H9 (cell line): ENCODE measurements around the gene UBE2Z. TPM values are rescaled to one million over a fixed set of nuclear protein-coding genes. Genes with fewer than 3 reads are reported as not detected.

Experiments
- DNase-seq: peaks from one replicate; pipeline ENCODE4 v3.0.0-alpha.2; 2017
- H2AFZ ChIP-seq: one replicate; pipeline ENCODE4 v1.6.1; 2013; ENCODE audit warnings: mild to moderate bottlenecking, low read length, control low read depth, moderate library complexity
- H2AK5ac ChIP-seq: 2 replicates; pipeline ENCODE4 v1.6.1; 2013; ENCODE audit warnings: low read length, control low read depth, mixed read lengths; ENCODE audit not compliant: insufficient read length
- H2BK120ac ChIP-seq: one replicate; pipeline ENCODE4 v1.6.1; 2013; ENCODE audit warnings: low read depth, mild to moderate bottlenecking, low read length, control low read depth, inconsistent platforms; ENCODE audit not compliant: poor library complexity, severe bottlenecking
- H2BK12ac ChIP-seq: 2 replicates; pipeline ENCODE4 v1.6.1; 2013; ENCODE audit warnings: low read length, control low read depth, mixed read lengths, low read depth; ENCODE audit not compliant: insufficient read length
- H2BK15ac ChIP-seq: 2 replicates; pipeline ENCODE4 v1.6.1; 2013; ENCODE audit warnings: low read depth, low read length, control low read depth
- H2BK20ac ChIP-seq: one replicate; pipeline ENCODE4 v1.6.1; 2013; ENCODE audit warnings: low read depth, mild to moderate bottlenecking, low read length, control low read depth, inconsistent platforms; ENCODE audit not compliant: poor library complexity, severe bottlenecking
- H2BK5ac ChIP-seq: 2 replicates; pipeline ENCODE4 v1.6.1; 2013; ENCODE audit warnings: low read length, control low read depth, mixed read lengths; ENCODE audit not compliant: insufficient read length
- H3K14ac ChIP-seq: 2 replicates; pipeline ENCODE4 v1.6.1; 2013; ENCODE audit warnings: low read length, control low read depth; ENCODE audit not compliant: insufficient read depth
- H3K18ac ChIP-seq: 2 replicates; pipeline ENCODE4 v1.6.1; 2013; ENCODE audit warnings: low read depth, mild to moderate bottlenecking, mixed read lengths, low read length, control low read depth; ENCODE audit not compliant: insufficient read length
- H3K23ac ChIP-seq: 2 replicates; pipeline ENCODE4 v1.6.1; 2013; ENCODE audit warnings: low read length, control low read depth, mixed read lengths, low read depth; ENCODE audit not compliant: insufficient read length
- H3K23me2 ChIP-seq: 2 replicates; pipeline ENCODE4 v1.6.1; 2013; ENCODE audit warnings: low read depth, mild to moderate bottlenecking, mixed read lengths, low read length, control low read depth; ENCODE audit not compliant: insufficient read length, poor library complexity, severe bottlenecking
- H3K27ac ChIP-seq: 2 replicates; pipeline ENCODE4 v1.5.1; 2013; ENCODE audit warnings: low read length, control low read depth, mixed read lengths, low read depth; ENCODE audit not compliant: insufficient read length
- H3K27me3 ChIP-seq: 2 replicates; pipeline ENCODE4 v1.6.1; 2013; ENCODE audit warnings: low read length, control low read depth, inconsistent platforms; ENCODE audit not compliant: insufficient read depth
- H3K4ac ChIP-seq: 2 replicates; pipeline ENCODE4 v1.6.1; 2013; ENCODE audit warnings: low read depth, mild to moderate bottlenecking, control low read depth, inconsistent platforms, low read length, moderate library complexity
- H3K4me1 ChIP-seq: 2 replicates; pipeline ENCODE4 v1.6.1; 2013; ENCODE audit warnings: low read length, control low read depth, inconsistent platforms; ENCODE audit not compliant: insufficient read depth
- H3K4me2 ChIP-seq: 2 replicates; pipeline ENCODE4 v1.6.1; 2013; ENCODE audit warnings: low read length, control low read depth, mixed read lengths; ENCODE audit not compliant: insufficient read length, insufficient read depth
- H3K56ac ChIP-seq: 2 replicates; pipeline ENCODE4 v1.6.1; 2013; ENCODE audit warnings: low read depth, mild to moderate bottlenecking, mixed read lengths, low read length, control low read depth; ENCODE audit not compliant: insufficient read length
- H3K79me1 ChIP-seq: 2 replicates; pipeline ENCODE4 v1.6.1; 2013; ENCODE audit warnings: low read depth, mild to moderate bottlenecking, moderate library complexity, low read length, control low read depth, inconsistent platforms; ENCODE audit not compliant: insufficient read depth, poor library complexity, severe bottlenecking
- H3K79me2 ChIP-seq: 2 replicates; pipeline ENCODE4 v1.6.1; 2013; ENCODE audit warnings: low read length, control low read depth, inconsistent platforms; ENCODE audit not compliant: insufficient read depth
- H3K9ac ChIP-seq: 2 replicates; pipeline ENCODE4 v1.6.1; 2013; ENCODE audit warnings: low read length, control low read depth, mixed read lengths; ENCODE audit not compliant: insufficient read length; ENCODE audit errors: extremely low read depth
- H3K9me3 ChIP-seq: one replicate; pipeline ENCODE4 v1.6.1; 2013; ENCODE audit warnings: low read depth, low read length, inconsistent platforms; ENCODE audit not compliant: control insufficient read depth
- H3T11ph ChIP-seq: one replicate; pipeline ENCODE4 v1.6.1; 2013; ENCODE audit warnings: mild to moderate bottlenecking, low read length, control low read depth, inconsistent platforms
- H4K20me1 ChIP-seq: one replicate; pipeline ENCODE4 v1.6.1; 2013; ENCODE audit not compliant: control insufficient read depth, insufficient read length, insufficient read depth
- H4K5ac ChIP-seq: 2 replicates; pipeline ENCODE4 v1.6.1; 2013; ENCODE audit warnings: low read depth, mild to moderate bottlenecking, mixed read lengths, low read length, control low read depth; ENCODE audit not compliant: insufficient read length
- H4K8ac ChIP-seq: replicated peaks from 2 replicates; pipeline ENCODE4 v1.6.1; 2013; ENCODE audit warnings: low read length, control low read depth, mixed read lengths, low read depth; ENCODE audit not compliant: insufficient read length
- H4K91ac ChIP-seq: 2 replicates; pipeline ENCODE4 v1.6.1; 2013; ENCODE audit warnings: low read depth, mild to moderate bottlenecking, moderate library complexity, mixed read lengths, low read length, control low read depth; ENCODE audit not compliant: insufficient read length
- H3K27ac Mint-ChIP-seq, 3 experiments: 2 replicates in 2 of 3; 3 replicates in 1 of 3; pipeline ENCODE4 v1.8.0; 2020 to 2021; ENCODE audit warnings: mixed read lengths in 3 of 3, mild to moderate bottlenecking in 1 of 3, moderate library complexity in 1 of 3
- H3K27me3 Mint-ChIP-seq: 2 replicates; pipeline ENCODE4 v1.8.0; 2021; ENCODE audit warnings: low read depth, mild to moderate bottlenecking, moderate library complexity, mixed read lengths
- H3K36me3 Mint-ChIP-seq, 3 experiments: 2 replicates in 2 of 3; 3 replicates in 1 of 3; pipeline ENCODE4 v1.8.0; 2020 to 2021; ENCODE audit warnings: low read depth in 3 of 3, mixed read lengths in 3 of 3; ENCODE audit not compliant: insufficient read depth in 1 of 3
- H3K4me1 Mint-ChIP-seq, 2 experiments: 2 replicates each; pipeline ENCODE4 v1.8.0; 2020; ENCODE audit warnings: mixed read lengths in 2 of 2
- H3K4me3 Mint-ChIP-seq, 2 experiments: 2 replicates in 1 of 2; 3 replicates in 1 of 2; pipeline ENCODE4 v1.8.0; 2020 to 2021; ENCODE audit warnings: mild to moderate bottlenecking in 2 of 2, mixed read lengths in 2 of 2, moderate library complexity in 1 of 2
- H3K9me3 Mint-ChIP-seq, 2 experiments: 2 replicates in 1 of 2; 3 replicates in 1 of 2; pipeline ENCODE4 v1.8.0; 2020; ENCODE audit warnings: mild to moderate bottlenecking in 2 of 2, mixed read lengths in 2 of 2, moderate library complexity in 1 of 2
- CTCF ChIP-seq: fragments of 200-600 bp; sonication (generic); conservative IDR thresholded peaks from 3 replicates; pipeline ENCODE4 v1.8.0; 2021; ENCODE audit warnings: antibody characterized with exemption, mild to moderate bottlenecking
- WGBS: extraction: QIAGEN DNeasy Blood & Tissue Kit; methylation state at CpG from one replicate; pipeline ENCODE4 v1.1.7; 2013; ENCODE audit warnings: missing lambda C conversion rate, low lambda C conversion rate, mixed read lengths; ENCODE audit not compliant: insufficient read length; ENCODE audit errors: extremely low coverage; 5-methylcytosine and 5-hydroxymethylcytosine counted together
- total RNA-seq: library from RNA; stranded (reverse); gene quantifications from 2 replicates; pipeline ENCODE4 v1.2.1, GENCODE V29; 2021

The UBE2Z gene
- total RNA-seq, 1 experiment from 2014 or later, result 80.0 TPM

GRCh38 chr17:48960834-48961515 is 52.8 kb downstream of the UBE2Z start:
- peak; percentile 66 for DNase-seq
- Mint-ChIP-seq H3K27ac (peak overlapping the region; percentile 3 to 32 (median 28); a peak in 2 of 7 replicates), H3K27me3 (peaks cover 7% of the 10 kb centered on the region), H3K4me1 (peaks cover 25 to 38% of the 10 kb centered on the region in 2 experiments), H3K4me3 (peak overlapping the region in 1 of 2 experiments; percentile 56; a peak in 2 of 5 replicates), H3K9me3 (no peaks in the 10 kb centered on the region), H3K36me3 (no peaks in the 10 kb centered on the region)
- Histone ChIP-seq H2BK5ac (no peak overlapping the region), H4K8ac (no peak overlapping the region), H2BK120ac (no peak overlapping the region), H3K14ac (peak overlapping the region; percentile 25; the same call in 1 of the 2 replicates), H4K20me1 (no peaks in the 10 kb centered on the region), H3K79me1 (no peaks in the 10 kb centered on the region), H3K18ac (no peak overlapping the region), H3K9me3 (no peaks in the 10 kb centered on the region), H3K27me3 (no peaks in the 10 kb centered on the region), H3K4me2 (peak overlapping the region; percentile 38), H3K4ac (no peak overlapping the region), H2BK15ac (no peak overlapping the region), H3K27ac (no peak overlapping the region), H3K4me1 (peaks cover 2% of the 10 kb centered on the region; the same call in 1 of the 2 replicates), H3K23me2 (peaks cover 3% of the 10 kb centered on the region), H2BK20ac (no peak overlapping the region), H3K79me2 (no peaks in the 10 kb centered on the region), H3T11ph (no peak overlapping the region), H2BK12ac (no peak overlapping the region), H4K91ac (no peak overlapping the region), H3K56ac (no peak overlapping the region), H3K9ac (no peak overlapping the region), H2AFZ (no peak overlapping the region), H2AK5ac (no peak overlapping the region), H3K23ac (no peak overlapping the region), H4K5ac (no peak overlapping the region)
- no peak for TF ChIP-seq CTCF
- WGBS, result no CpG with 5 or more reads among the region's 11 CpGs
